H9 (cell line): Measurements from ENCODE around the gene NEURL4. TPM values are rescaled to one million over a fixed set of nuclear protein-coding genes. Genes with fewer than 3 reads are reported as not detected.

Experiments used
- DNase-seq: peaks from one replicate; pipeline ENCODE4 v3.0.0-alpha.2; 2017
- H2AFZ ChIP-seq: one replicate; pipeline ENCODE4 v1.6.1; 2013; ENCODE audit warnings: mild to moderate bottlenecking, low read length, control low read depth, moderate library complexity
- H2AK5ac ChIP-seq: 2 replicates; pipeline ENCODE4 v1.6.1; 2013; ENCODE audit warnings: low read length, control low read depth, mixed read lengths; ENCODE audit not compliant: insufficient read length
- H2BK120ac ChIP-seq: one replicate; pipeline ENCODE4 v1.6.1; 2013; ENCODE audit warnings: low read depth, mild to moderate bottlenecking, low read length, control low read depth, inconsistent platforms; ENCODE audit not compliant: poor library complexity, severe bottlenecking
- H2BK12ac ChIP-seq: 2 replicates; pipeline ENCODE4 v1.6.1; 2013; ENCODE audit warnings: low read length, control low read depth, mixed read lengths, low read depth; ENCODE audit not compliant: insufficient read length
- H2BK15ac ChIP-seq: 2 replicates; pipeline ENCODE4 v1.6.1; 2013; ENCODE audit warnings: low read depth, low read length, control low read depth
- H2BK20ac ChIP-seq: one replicate; pipeline ENCODE4 v1.6.1; 2013; ENCODE audit warnings: low read depth, mild to moderate bottlenecking, low read length, control low read depth, inconsistent platforms; ENCODE audit not compliant: poor library complexity, severe bottlenecking
- H2BK5ac ChIP-seq: 2 replicates; pipeline ENCODE4 v1.6.1; 2013; ENCODE audit warnings: low read length, control low read depth, mixed read lengths; ENCODE audit not compliant: insufficient read length
- H3K14ac ChIP-seq: 2 replicates; pipeline ENCODE4 v1.6.1; 2013; ENCODE audit warnings: low read length, control low read depth; ENCODE audit not compliant: insufficient read depth
- H3K18ac ChIP-seq: 2 replicates; pipeline ENCODE4 v1.6.1; 2013; ENCODE audit warnings: low read depth, mild to moderate bottlenecking, mixed read lengths, low read length, control low read depth; ENCODE audit not compliant: insufficient read length
- H3K23ac ChIP-seq: 2 replicates; pipeline ENCODE4 v1.6.1; 2013; ENCODE audit warnings: low read length, control low read depth, mixed read lengths, low read depth; ENCODE audit not compliant: insufficient read length
- H3K23me2 ChIP-seq: 2 replicates; pipeline ENCODE4 v1.6.1; 2013; ENCODE audit warnings: low read depth, mild to moderate bottlenecking, mixed read lengths, low read length, control low read depth; ENCODE audit not compliant: insufficient read length, poor library complexity, severe bottlenecking
- H3K27ac ChIP-seq: 2 replicates; pipeline ENCODE4 v1.5.1; 2013; ENCODE audit warnings: low read length, control low read depth, mixed read lengths, low read depth; ENCODE audit not compliant: insufficient read length
- H3K27me3 ChIP-seq: 2 replicates; pipeline ENCODE4 v1.6.1; 2013; ENCODE audit warnings: low read length, control low read depth, inconsistent platforms; ENCODE audit not compliant: insufficient read depth
- H3K4ac ChIP-seq: 2 replicates; pipeline ENCODE4 v1.6.1; 2013; ENCODE audit warnings: low read depth, mild to moderate bottlenecking, control low read depth, inconsistent platforms, low read length, moderate library complexity
- H3K4me1 ChIP-seq: 2 replicates; pipeline ENCODE4 v1.6.1; 2013; ENCODE audit warnings: low read length, control low read depth, inconsistent platforms; ENCODE audit not compliant: insufficient read depth
- H3K4me2 ChIP-seq: 2 replicates; pipeline ENCODE4 v1.6.1; 2013; ENCODE audit warnings: low read length, control low read depth, mixed read lengths; ENCODE audit not compliant: insufficient read length, insufficient read depth
- H3K56ac ChIP-seq: 2 replicates; pipeline ENCODE4 v1.6.1; 2013; ENCODE audit warnings: low read depth, mild to moderate bottlenecking, mixed read lengths, low read length, control low read depth; ENCODE audit not compliant: insufficient read length
- H3K79me1 ChIP-seq: 2 replicates; pipeline ENCODE4 v1.6.1; 2013; ENCODE audit warnings: low read depth, mild to moderate bottlenecking, moderate library complexity, low read length, control low read depth, inconsistent platforms; ENCODE audit not compliant: insufficient read depth, poor library complexity, severe bottlenecking
- H3K79me2 ChIP-seq: 2 replicates; pipeline ENCODE4 v1.6.1; 2013; ENCODE audit warnings: low read length, control low read depth, inconsistent platforms; ENCODE audit not compliant: insufficient read depth
- H3K9ac ChIP-seq: 2 replicates; pipeline ENCODE4 v1.6.1; 2013; ENCODE audit warnings: low read length, control low read depth, mixed read lengths; ENCODE audit not compliant: insufficient read length; ENCODE audit errors: extremely low read depth
- H3K9me3 ChIP-seq: one replicate; pipeline ENCODE4 v1.6.1; 2013; ENCODE audit warnings: low read depth, low read length, inconsistent platforms; ENCODE audit not compliant: control insufficient read depth
- H3T11ph ChIP-seq: one replicate; pipeline ENCODE4 v1.6.1; 2013; ENCODE audit warnings: mild to moderate bottlenecking, low read length, control low read depth, inconsistent platforms
- H4K20me1 ChIP-seq: one replicate; pipeline ENCODE4 v1.6.1; 2013; ENCODE audit not compliant: control insufficient read depth, insufficient read length, insufficient read depth
- H4K5ac ChIP-seq: 2 replicates; pipeline ENCODE4 v1.6.1; 2013; ENCODE audit warnings: low read depth, mild to moderate bottlenecking, mixed read lengths, low read length, control low read depth; ENCODE audit not compliant: insufficient read length
- H4K8ac ChIP-seq: replicated peaks from 2 replicates; pipeline ENCODE4 v1.6.1; 2013; ENCODE audit warnings: low read length, control low read depth, mixed read lengths, low read depth; ENCODE audit not compliant: insufficient read length
- H4K91ac ChIP-seq: 2 replicates; pipeline ENCODE4 v1.6.1; 2013; ENCODE audit warnings: low read depth, mild to moderate bottlenecking, moderate library complexity, mixed read lengths, low read length, control low read depth; ENCODE audit not compliant: insufficient read length
- H3K27ac Mint-ChIP-seq, 3 experiments: 2 replicates in 2 of 3; 3 replicates in 1 of 3; pipeline ENCODE4 v1.8.0; 2020 to 2021; ENCODE audit warnings: mixed read lengths in 3 of 3, mild to moderate bottlenecking in 1 of 3, moderate library complexity in 1 of 3
- H3K27me3 Mint-ChIP-seq: 2 replicates; pipeline ENCODE4 v1.8.0; 2021; ENCODE audit warnings: low read depth, mild to moderate bottlenecking, moderate library complexity, mixed read lengths
- H3K36me3 Mint-ChIP-seq, 3 experiments: 2 replicates in 2 of 3; 3 replicates in 1 of 3; pipeline ENCODE4 v1.8.0; 2020 to 2021; ENCODE audit warnings: low read depth in 3 of 3, mixed read lengths in 3 of 3; ENCODE audit not compliant: insufficient read depth in 1 of 3
- H3K4me1 Mint-ChIP-seq, 2 experiments: 2 replicates each; pipeline ENCODE4 v1.8.0; 2020; ENCODE audit warnings: mixed read lengths in 2 of 2
- H3K4me3 Mint-ChIP-seq, 2 experiments: 2 replicates in 1 of 2; 3 replicates in 1 of 2; pipeline ENCODE4 v1.8.0; 2020 to 2021; ENCODE audit warnings: mild to moderate bottlenecking in 2 of 2, mixed read lengths in 2 of 2, moderate library complexity in 1 of 2
- H3K9me3 Mint-ChIP-seq, 2 experiments: 2 replicates in 1 of 2; 3 replicates in 1 of 2; pipeline ENCODE4 v1.8.0; 2020; ENCODE audit warnings: mild to moderate bottlenecking in 2 of 2, mixed read lengths in 2 of 2, moderate library complexity in 1 of 2
- CTCF ChIP-seq: fragments of 200-600 bp; sonication (generic); conservative IDR thresholded peaks from 3 replicates; pipeline ENCODE4 v1.8.0; 2021; ENCODE audit warnings: antibody characterized with exemption, mild to moderate bottlenecking
- WGBS: extraction: QIAGEN DNeasy Blood & Tissue Kit; methylation state at CpG from one replicate; pipeline ENCODE4 v1.1.7; 2013; ENCODE audit warnings: missing lambda C conversion rate, low lambda C conversion rate, mixed read lengths; ENCODE audit not compliant: insufficient read length; ENCODE audit errors: extremely low coverage; 5-methylcytosine and 5-hydroxymethylcytosine counted together
- total RNA-seq: library from RNA; stranded (reverse); gene quantifications from 2 replicates; pipeline ENCODE4 v1.2.1, GENCODE V29; 2021

Gene NEURL4
- total RNA-seq, 1 experiment from 2014 or later, result 54.8 TPM

GRCh38 chr17:7330638-7331015 is 1.5 kb upstream of the NEURL4 start:
- Histone ChIP-seq H3K9ac (no peak overlapping the region), H4K91ac (no peak overlapping the region), H2AFZ (no peak overlapping the region), H3K4me2 (peak overlapping the region; percentile 54), H2BK15ac (no peak overlapping the region), H2BK12ac (no peak overlapping the region), H3K27ac (no peak overlapping the region), H3K79me1 (no peaks in the 10 kb centered on the region), H2AK5ac (no peak overlapping the region), H2BK20ac (no peak overlapping the region), H3K23ac (no peak overlapping the region), H3K27me3 (no peaks in the 10 kb centered on the region), H3T11ph (no peak overlapping the region), H2BK5ac (no peak overlapping the region), H3K4ac (no peak overlapping the region), H3K18ac (peak overlapping the region; percentile 86), H3K23me2 (peaks cover 14% of the 10 kb centered on the region), H3K4me1 (no peaks in the 10 kb centered on the region), H3K79me2 (peaks cover 2% of the 10 kb centered on the region; the same call in 1 of the 2 replicates), H3K14ac (peak overlapping the region; percentile 82), H4K8ac (no peak overlapping the region), H2BK120ac (no peak overlapping the region), H3K56ac (no peak overlapping the region), H3K9me3 (no peaks in the 10 kb centered on the region), H4K20me1 (no peaks in the 10 kb centered on the region), H4K5ac (no peak overlapping the region)
- H3K4me3 Mint-ChIP-seq, result peak overlapping the region; percentile 88 to 97
- H3K4me1 Mint-ChIP-seq, result peaks cover 22 to 28% of the 10 kb centered on the region in 2 experiments
- no peak for TF ChIP-seq CTCF
- H3K27me3 Mint-ChIP-seq, result no peaks in the 10 kb centered on the region; the same call in 1 of the 2 replicates
- peak overlapping the region in 2 of 3 experiments; percentile 40 to 81; a peak in 2 of 7 replicates for H3K27ac Mint-ChIP-seq
- H3K9me3 Mint-ChIP-seq, result no peaks in the 10 kb centered on the region
- no CpG with 5 or more reads among the region's 13 CpGs for WGBS
- H3K36me3 Mint-ChIP-seq, result peaks cover 1 to 13% (median 10%) of the 10 kb centered on the region in 3 experiments; a peak in 5 of 7 replicates
- DNase-seq, result no peak
